ENCODE results near the gene SLC2A4.
"Not testable (repeated sequence)": the region's sequence is repeated elsewhere in the genome, so short reads cannot be mapped to it uniquely, and the experiment has no call there.

SLC2A4 gene

DNA sequence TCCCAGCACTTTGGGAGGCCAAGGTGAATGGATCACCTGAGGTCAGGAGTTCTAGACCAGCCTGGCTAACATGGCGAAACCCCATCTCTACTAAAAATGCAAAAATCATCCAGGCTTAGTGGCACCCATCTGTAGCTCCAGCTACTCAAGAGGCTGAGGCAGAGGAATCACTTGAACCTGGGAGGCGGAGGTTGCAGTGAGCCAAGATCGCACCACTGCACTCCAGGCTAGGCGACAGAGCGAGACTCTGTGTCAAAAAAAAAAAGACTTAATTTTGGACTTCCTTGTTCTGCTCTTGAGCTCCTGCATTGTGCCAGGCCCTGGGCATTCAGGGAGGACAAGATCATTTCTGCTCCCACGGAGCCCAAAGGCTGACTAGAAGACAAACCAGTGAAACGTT lies 56.1 kb downstream of the SLC2A4 start:
- not testable (repeated sequence) for H3K4me1 ChIP-seq (ENCODE audit: control insufficient read depth, insufficient read depth, low read length, unreplicated experiment); H2AFZ ChIP-seq (ENCODE audit: low read length, unreplicated experiment); H3K4me3 ChIP-seq (ENCODE audit: low read depth, low read length); H3K79me2 ChIP-seq (ENCODE audit: control insufficient read depth, insufficient read depth, low read length, unreplicated experiment); H3K27ac ChIP-seq (ENCODE audit: low read depth, low read length); H3K36me3 ChIP-seq (ENCODE audit: insufficient read depth, low read length); H3K27me3 ChIP-seq (ENCODE audit: insufficient read depth, low read length)

Measured in ACC112 (cell line).